IMR-90 (cell line): ENCODE results near the gene PCDH12. TPM values are rescaled to one million over a fixed set of nuclear protein-coding genes. Genes with fewer than 3 reads are reported as not detected.

Experiments
- ATAC-seq: fragments of 200-7000 bp; cut with Tn5 transposase; 2 replicates; pipeline ENCODE4 v1.9.1; 2020; ENCODE audit warnings: low read depth, mild to moderate bottlenecking, moderate library complexity
- BruUV-seq: library from RNA; stranded (reverse); fragments of 400-500 nt; replicated peaks from 2 replicates; lab custom pipeline; 2021; lab: Mats Ljungman, UMichigan
- CTCF ChIA-PET: fragments of 300-600 bp; formaldehyde crosslinking; extraction: SDS; loops from one replicate; lab custom pipeline; 2021; ENCODE audit warnings: antibody characterized with exemption; lab: Yijun Ruan, JAX
- POLR2A ChIA-PET: fragments of 300-600 bp; sonication (Branson Sonifier 250); formaldehyde crosslinking; loops from one replicate; lab custom pipeline; 2022; ENCODE audit warnings: antibody characterized with exemption; ENCODE audit not compliant: unreplicated experiment; lab: Charles Lee
- DNase-seq: peaks from one replicate; pipeline ENCODE4 v3.0.0; 2013
- H2AFZ ChIP-seq: replicated peaks from 2 replicates; pipeline ENCODE3; 2013; ENCODE audit warnings: low read length, mild to moderate bottlenecking; ENCODE audit not compliant: poor library complexity
- H2AK5ac ChIP-seq: 2 replicates; pipeline ENCODE4 v1.6.1; 2013; ENCODE audit warnings: low read depth, low read length, inconsistent platforms
- H2AK9ac ChIP-seq: replicated peaks from 2 replicates; pipeline ENCODE3; 2013; ENCODE audit warnings: mild to moderate bottlenecking, low read depth, low read length, moderate library complexity; ENCODE audit not compliant: poor library complexity
- H2BK120ac ChIP-seq: 2 replicates; pipeline ENCODE4 v1.6.1; 2013; ENCODE audit warnings: low read depth, low read length, inconsistent platforms
- H2BK15ac ChIP-seq: 3 replicates; pipeline ENCODE4 v1.6.1; 2013; ENCODE audit warnings: low read depth, low read length, inconsistent platforms
- H2BK20ac ChIP-seq: 2 replicates; pipeline ENCODE4 v1.6.1; 2013; ENCODE audit warnings: low read depth, mild to moderate bottlenecking, inconsistent platforms, low read length, moderate library complexity
- H2BK5ac ChIP-seq: 2 replicates; pipeline ENCODE4 v1.6.1; 2013; ENCODE audit warnings: mild to moderate bottlenecking, low read depth, low read length, inconsistent platforms; ENCODE audit not compliant: poor library complexity, severe bottlenecking
- H3K14ac ChIP-seq: replicated peaks from 2 replicates; pipeline ENCODE4 v1.6.1; 2013; ENCODE audit warnings: low read depth, low read length, inconsistent platforms
- H3K18ac ChIP-seq: 2 replicates; pipeline ENCODE4 v1.6.1; 2013; ENCODE audit warnings: low read depth, low read length, control low read depth
- H3K23ac ChIP-seq: 2 replicates; pipeline ENCODE4 v1.6.1; 2013; ENCODE audit warnings: low read depth, low read length, inconsistent platforms
- H3K27ac ChIP-seq: 2 replicates; pipeline ENCODE4 v1.5.1; 2013; ENCODE audit warnings: mild to moderate bottlenecking, control low read depth, low read length; ENCODE audit not compliant: insufficient read depth
- H3K27me3 ChIP-seq: 2 replicates; pipeline ENCODE4 v1.6.1; 2013; ENCODE audit warnings: low read length; ENCODE audit not compliant: control insufficient read depth, insufficient read depth
- H3K36me3 ChIP-seq: 2 replicates; pipeline ENCODE4 v1.6.1; 2013; ENCODE audit warnings: low read length, mixed read lengths; ENCODE audit not compliant: control insufficient read depth, insufficient read depth
- H3K4ac ChIP-seq: 2 replicates; pipeline ENCODE4 v1.6.1; 2013; ENCODE audit warnings: low read depth, low read length, inconsistent platforms
- H3K4me1 ChIP-seq: 2 replicates; pipeline ENCODE4 v1.6.1; 2013; ENCODE audit warnings: low read length, mixed read lengths; ENCODE audit not compliant: control insufficient read depth, insufficient read depth
- H3K4me2 ChIP-seq: 2 replicates; pipeline ENCODE4 v1.6.1; 2013; ENCODE audit warnings: low read depth, mild to moderate bottlenecking, control low read depth, low read length, moderate library complexity
- H3K4me3 ChIP-seq: 2 replicates; pipeline ENCODE4 v1.5.1; 2013; ENCODE audit warnings: low read depth, mild to moderate bottlenecking, control low read depth, low read length, moderate library complexity; ENCODE audit not compliant: insufficient read depth
- H3K56ac ChIP-seq: 2 replicates; pipeline ENCODE4 v1.6.1; 2013; ENCODE audit warnings: low read length, inconsistent platforms; ENCODE audit not compliant: insufficient read depth; ENCODE audit errors: extremely low read depth
- H3K79me1 ChIP-seq, 2 experiments: 2 replicates each; pipeline ENCODE4 v1.6.1; 2013; ENCODE audit warnings: low read length in 2 of 2, inconsistent platforms in 1 of 2, low read depth in 1 of 2
- H3K9ac ChIP-seq: 2 replicates; pipeline ENCODE4 v1.6.1; 2013; ENCODE audit warnings: low read depth, low read length, control low read depth
- H3K9me1 ChIP-seq: 2 replicates; pipeline ENCODE4 v1.6.1; 2013; ENCODE audit warnings: low read length, inconsistent platforms; ENCODE audit not compliant: insufficient read depth
- H3K9me3 ChIP-seq: 2 replicates; pipeline ENCODE4 v1.6.1; 2013; ENCODE audit warnings: low read length; ENCODE audit not compliant: control insufficient read depth, insufficient read depth
- H4K20me1 ChIP-seq: 2 replicates; pipeline ENCODE4 v1.6.1; 2013; ENCODE audit warnings: low read length, inconsistent platforms; ENCODE audit not compliant: insufficient read depth
- H4K5ac ChIP-seq: 2 replicates; pipeline ENCODE4 v1.6.1; 2013; ENCODE audit warnings: mild to moderate bottlenecking, low read depth, low read length, control low read depth
- H4K8ac ChIP-seq, 2 experiments: 2 replicates each; pipeline ENCODE4 v1.6.1; 2013; ENCODE audit warnings: low read depth in 2 of 2, low read length in 2 of 2, control low read depth in 1 of 2, inconsistent platforms in 1 of 2
- H4K91ac ChIP-seq: 2 replicates; pipeline ENCODE4 v1.6.1; 2013; ENCODE audit warnings: low read depth, low read length, inconsistent platforms; ENCODE audit not compliant: insufficient read depth
- CEBPB ChIP-seq: IDR thresholded peaks from 2 replicates; pipeline ENCODE4 v1.6.1; 2012; ENCODE audit warnings: low read depth, low read length, improper control_type of control experiment
- CTCF ChIP-seq: conservative IDR thresholded peaks from 2 replicates; pipeline ENCODE4 v1.5.1; 2012; ENCODE audit warnings: mild to moderate bottlenecking, low read depth, low read length, improper control_type of control experiment
- FOS ChIP-seq: fragments of 150-350 bp; IDR thresholded peaks from 2 replicates; pipeline ENCODE4 v1.6.1; 2016; ENCODE audit warnings: low read depth, low read length
- MXI1 ChIP-seq: IDR thresholded peaks from 2 replicates; pipeline ENCODE4 v1.6.1; 2012; ENCODE audit warnings: low read depth, mild to moderate bottlenecking, low read length, moderate library complexity, borderline replicate concordance
- RAD21 ChIP-seq: IDR thresholded peaks from 2 replicates; pipeline ENCODE4 v1.6.1; 2012; ENCODE audit warnings: low read length, improper control_type of control experiment
- WGBS, 2 experiments: methylation state at CpG; one replicate each; pipeline versions ENCODE4 v1.1.5 to v1.1.7; 2013; ENCODE audit warnings: missing lambda C conversion rate in 2 of 2; ENCODE audit not compliant: insufficient read length in 1 of 2; ENCODE audit errors: extremely low coverage in 2 of 2; 5-methylcytosine and 5-hydroxymethylcytosine counted together
- dilution Hi-C: fragments of 300-500 bp; cut with HindIII; formaldehyde crosslinking; loops from one replicate; pipeline ENCODE4 v1.14.3; 2018; ENCODE audit warnings: low sequenced_read_pairs; ENCODE audit not compliant: unreplicated experiment
- in situ Hi-C: fragments of 300-500 bp; cut with MboI; formaldehyde crosslinking; loops from 3 replicates; pipeline ENCODE4 v1.14.3; 2019; ENCODE audit warnings: low sequenced_read_pairs, inconsistent platforms, mixed read lengths
- intact Hi-C: fragments of 100-400 bp; cut with micrococcal nuclease; formaldehyde crosslinking; loops from 2 replicates; pipeline ENCODE4 v1.10.0; 2022
- polyA plus RNA-seq, 3 experiments: library from polyadenylated mRNA; depleted of rRNA; stranded (reverse); fragments of >200 nt; gene quantifications; 2 replicates each; pipeline ENCODE4 v1.2.3, GENCODE V29; 2012; ENCODE audit warnings: low replicate concordance in 1 of 3
- total RNA-seq: library from RNA; depleted of rRNA; stranded (reverse); fragments of >200 nt; gene quantifications from 2 replicates; pipeline ENCODE4 v1.2.3, GENCODE V29; 2012

Gene PCDH12
- total and polyA plus RNA-seq, 2 of the 4 experiments (the other 2 are of a cell fraction) = 0.02 to 0.18 TPM

DNA sequence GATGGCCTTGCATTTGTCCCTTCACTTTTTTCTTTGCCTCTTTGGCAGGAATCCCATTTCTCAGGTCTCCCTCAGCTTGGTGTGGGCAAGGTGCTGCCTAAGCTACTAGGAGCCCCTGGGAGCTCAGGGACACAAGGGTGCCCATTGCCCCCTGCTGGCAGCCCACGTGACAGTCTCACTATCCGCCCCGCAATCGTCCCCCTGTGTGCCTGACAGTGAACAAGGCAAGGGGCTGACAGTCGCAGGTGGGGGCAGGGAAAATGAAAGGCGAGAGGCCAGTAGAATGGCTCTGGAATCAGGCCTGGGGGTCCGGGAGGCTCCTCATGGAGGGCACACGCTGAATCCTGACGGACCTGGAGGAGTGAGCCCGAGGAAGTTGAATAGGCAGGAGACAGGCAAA lies 2.0 kb upstream of the PCDH12 start (continued):
- no peak for TF ChIP-seq MXI1

GRCh38 chr5:141958546-141959172 lies 657 bp upstream of the PCDH12 start:
- Histone ChIP-seq H3K9ac (no peak overlapping the region), H2AFZ (no peak overlapping the region), H3K18ac (no peak overlapping the region), H3K79me1 (no peaks in the 10 kb centered on the region), H3K9me1 (no peaks in the 10 kb centered on the region), H2AK9ac (no peak overlapping the region), H3K4me2 (no peak overlapping the region), H2BK20ac (no peak overlapping the region), H2BK15ac (no peak overlapping the region), H3K9me3 (no peaks in the 10 kb centered on the region), H3K36me3 (no peaks in the 10 kb centered on the region), H2AK5ac (no peak overlapping the region), H4K8ac (no peak overlapping the region), H3K14ac (no peak overlapping the region), H4K91ac (no peak overlapping the region), H3K27ac (no peak overlapping the region), H4K20me1 (no peaks in the 10 kb centered on the region; the same call in 1 of the 2 replicates), H3K56ac (no peak overlapping the region), H3K4me3 (no peak overlapping the region), H4K5ac (no peak overlapping the region), H2BK5ac (no peak overlapping the region), H3K23ac (peak overlapping the region; percentile 25; the same call in 1 of the 2 replicates), H3K4ac (no peak overlapping the region), H3K27me3 (peaks cover 12% of the 10 kb centered on the region), H3K4me1 (no peaks in the 10 kb centered on the region), H2BK120ac (no peak overlapping the region)
- DNase-seq (peak; percentile 13), ATAC-seq (no peak)
- CTCF ChIA-PET = interaction anchor here (0.6 to 3.3 kb wide), 6 partner anchors 11 to 294 kb away, joined by 3 to 28 read pairs (median 3); partner anchors contain the start of genes DELE1 and RNF14
- POLR2A ChIA-PET = no interaction called here
- TF ChIP-seq CEBPB = 0 out of 2 replicates have a peak, but pooled peaks have one; percentile 8
- no peak for TF ChIP-seq FOS
- no peak for TF ChIP-seq RAD21
- no peak for TF ChIP-seq CTCF
- dilution Hi-C loops (no loop called here), intact Hi-C loops (no loop called here), in situ Hi-C loops (loop anchor here (5.0 kb wide), 2 partner anchors 81 to 266 kb away; partner anchors contain the start of gene PCDH1)
- BruUV-seq = no TSS peak
- WGBS, 2 experiments = 70% methylated on average over 3 of the region's 8 CpGs; no CpG with 5 or more reads in 1 of the 2 experiments
